Erythroblast (primary cell): ENCODE measurements around the gene PCDHAC1.

Experiments
- GATA1 ChIP-seq: IDR thresholded peaks from 2 replicates; pipeline ENCODE4 v1.6.1; 2011; ENCODE audit warnings: low read depth, mild to moderate bottlenecking, control low read depth, low read length, moderate library complexity
- POLR2A ChIP-seq: IDR thresholded peaks from 2 replicates; pipeline ENCODE4 v1.6.1; 2011; ENCODE audit warnings: mild to moderate bottlenecking, low read length

DNA sequence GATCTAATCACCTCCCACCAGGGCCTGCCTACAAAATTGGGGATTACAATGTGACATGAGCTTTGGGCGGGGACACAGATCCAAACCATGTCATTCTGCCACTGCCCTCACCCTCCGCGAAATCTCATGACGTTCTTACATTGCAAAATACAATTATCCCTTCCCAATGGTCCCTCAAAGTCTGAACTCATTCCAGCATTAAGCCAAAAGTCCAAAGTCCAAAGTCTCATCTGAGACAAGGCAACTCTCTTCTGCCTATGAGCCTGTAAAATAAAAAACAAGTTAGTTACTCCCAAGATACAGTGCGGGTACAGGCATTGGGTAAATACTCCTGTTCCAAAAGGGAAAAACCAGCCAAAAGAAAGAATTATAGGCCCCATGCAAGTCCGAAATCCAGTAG, 25.5 kb downstream of the PCDHAC1 start:
- TF ChIP-seq POLR2A (no peak), GATA1 (no peak)
